DOHH2 (cell line): ENCODE measurements around the gene ZNF561.

Experiments
- EZH2phosphoT487 ChIP-seq: fragments of 200-600 bp; sonication (generic); IDR thresholded peaks from 2 replicates; pipeline ENCODE4 v1.6.1; 2017; ENCODE audit warnings: borderline replicate concordance, mild to moderate bottlenecking, antibody characterized with exemption, low read length, moderate library complexity, mixed read lengths
- TF ChIP-seq, protein P1 (sequence below): fragments of 200-600 bp; sonication (generic); IDR thresholded peaks from one replicate; pipeline ENCODE4 v1.5.1; 2014; ENCODE audit warnings: antibody characterized with exemption, mild to moderate bottlenecking, low read depth, low read length; ENCODE audit not compliant: poor library complexity, severe bottlenecking

DNA sequence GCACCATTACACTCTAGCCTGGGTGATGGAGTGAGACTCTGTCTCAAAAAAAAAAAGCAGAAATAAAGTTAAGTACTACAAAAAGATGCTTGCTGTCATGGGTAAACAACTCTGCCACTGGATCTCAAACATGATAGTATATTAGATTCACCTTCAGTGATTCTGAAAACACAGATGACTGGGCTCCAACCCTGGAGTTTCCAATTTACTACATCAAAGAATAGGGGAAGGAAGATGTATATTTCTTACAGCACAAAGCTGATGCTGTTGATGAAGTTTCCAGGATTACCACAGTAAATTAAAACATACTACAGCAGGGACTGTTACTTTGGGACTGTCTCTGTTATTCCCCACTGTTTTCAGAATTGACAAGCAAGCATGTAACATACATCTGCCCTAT is 5.2 kb downstream of the ZNF561 start:
- TF ChIP-seq, protein P1, sequence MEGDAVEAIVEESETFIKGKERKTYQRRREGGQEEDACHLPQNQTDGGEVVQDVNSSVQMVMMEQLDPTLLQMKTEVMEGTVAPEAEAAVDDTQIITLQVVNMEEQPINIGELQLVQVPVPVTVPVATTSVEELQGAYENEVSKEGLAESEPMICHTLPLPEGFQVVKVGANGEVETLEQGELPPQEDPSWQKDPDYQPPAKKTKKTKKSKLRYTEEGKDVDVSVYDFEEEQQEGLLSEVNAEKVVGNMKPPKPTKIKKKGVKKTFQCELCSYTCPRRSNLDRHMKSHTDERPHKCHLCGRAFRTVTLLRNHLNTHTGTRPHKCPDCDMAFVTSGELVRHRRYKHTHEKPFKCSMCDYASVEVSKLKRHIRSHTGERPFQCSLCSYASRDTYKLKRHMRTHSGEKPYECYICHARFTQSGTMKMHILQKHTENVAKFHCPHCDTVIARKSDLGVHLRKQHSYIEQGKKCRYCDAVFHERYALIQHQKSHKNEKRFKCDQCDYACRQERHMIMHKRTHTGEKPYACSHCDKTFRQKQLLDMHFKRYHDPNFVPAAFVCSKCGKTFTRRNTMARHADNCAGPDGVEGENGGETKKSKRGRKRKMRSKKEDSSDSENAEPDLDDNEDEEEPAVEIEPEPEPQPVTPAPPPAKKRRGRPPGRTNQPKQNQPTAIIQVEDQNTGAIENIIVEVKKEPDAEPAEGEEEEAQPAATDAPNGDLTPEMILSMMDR, result no peak
- no peak for TF ChIP-seq EZH2phosphoT487
